Neural progenitor cell (in vitro differentiated cells): ENCODE data around the gene GPR137C.

ENCODE experiments used
- CTCF ChIP-seq: fragments of 200-600 bp; sonication (generic); IDR thresholded peaks from 2 replicates; pipeline ENCODE4 v1.5.1; 2017; ENCODE audit warnings: antibody characterized with exemption, mild to moderate bottlenecking
- EZH2 ChIP-seq: fragments of 200-600 bp; sonication (generic); IDR thresholded peaks from 2 replicates; pipeline ENCODE4 v1.6.1; 2017; ENCODE audit warnings: antibody characterized with exemption, mild to moderate bottlenecking, moderate library complexity
- EZH2phosphoT487 ChIP-seq: fragments of 200-600 bp; sonication (generic); IDR thresholded peaks from 2 replicates; pipeline ENCODE4 v1.6.1; 2017; ENCODE audit warnings: antibody characterized with exemption

DNA sequence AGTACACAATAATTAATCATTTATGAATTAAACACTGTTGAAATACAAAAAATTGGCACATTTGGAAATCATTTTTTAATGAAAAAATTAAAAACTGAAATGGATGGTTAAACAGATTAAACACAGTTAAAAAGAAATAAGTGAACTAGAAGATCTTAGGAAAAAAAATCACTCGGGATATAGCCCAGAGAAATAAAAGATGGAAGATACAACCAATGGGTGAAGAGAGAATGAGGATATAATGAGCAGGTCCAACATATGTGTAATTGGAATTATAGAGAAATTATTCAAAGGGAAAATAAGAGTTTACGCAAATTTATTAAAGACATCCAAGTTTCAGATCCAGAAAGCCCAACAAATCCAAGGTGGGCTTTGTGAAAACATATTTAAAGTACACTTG, 6.1 kb downstream of the GPR137C start:
- TF ChIP-seq CTCF (no peak), EZH2 (no peak), EZH2phosphoT487 (no peak)
